Measurements from ENCODE around the gene CDH2. TPM values are rescaled to one million over a fixed set of nuclear protein-coding genes. Genes with fewer than 3 reads are reported as not detected.
A peak's percentile ranks its signal among the peaks of the same experiment; 100 is the strongest.

CDH2 gene
- total RNA-seq, 1 donor from 2014 or later = 234 TPM

DNA sequence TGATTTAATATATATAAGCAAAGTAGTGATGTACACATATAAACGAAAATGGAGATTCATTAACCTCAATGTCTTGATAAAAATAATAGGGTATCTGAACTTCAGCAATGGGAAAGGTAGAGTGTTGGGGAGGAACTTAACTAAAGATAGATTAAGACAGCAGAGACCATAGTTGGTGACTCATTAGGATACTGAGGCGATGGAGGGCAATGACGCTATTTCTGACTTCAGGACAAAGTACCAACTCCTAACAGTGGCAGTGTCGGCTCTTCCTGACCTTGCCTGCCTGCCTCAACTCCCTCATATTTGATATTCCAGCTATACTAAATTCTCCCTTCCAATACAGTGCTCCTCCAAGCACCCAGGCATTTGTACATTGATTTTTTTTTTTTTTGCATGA lies 98.6 kb downstream of the CDH2 start:
- Mint-ChIP-seq H3K27ac (ENCODE audit: unreplicated experiment) (no peak overlapping the region), H3K4me1 (peaks cover 65% of the 10 kb centered on the region), H3K4me3 (no peak overlapping the region)

GRCh38 chr18:28075501-28075900 lies 101.4 kb downstream of the CDH2 start:
- Mint-ChIP-seq H3K4me3 (no peak overlapping the region), H3K27me3 (ENCODE audit: low read depth) (no peaks in the 10 kb centered on the region), H3K9me3 (no peaks in the 10 kb centered on the region), H3K4me1 (peaks cover 71% of the 10 kb centered on the region), H3K36me3 (ENCODE audit: low read depth) (no peaks in the 10 kb centered on the region), H3K27ac (ENCODE audit: unreplicated experiment) (no peak overlapping the region)
- no peak for DNase-seq (ENCODE audit: low read depth, low spot score)
- TF ChIP-seq CTCF (conservative IDR thresholded peaks at IDR 0.05) = no peak

More for the DNA sequence above, 98.6 kb downstream of the CDH2 start:
- no peaks in the 10 kb centered on the region for H3K9me3 Mint-ChIP-seq
- no peaks in the 10 kb centered on the region for H3K36me3 Mint-ChIP-seq (ENCODE audit: low read depth)
- no peaks in the 10 kb centered on the region for H3K27me3 Mint-ChIP-seq (ENCODE audit: low read depth)
- no peak for TF ChIP-seq CTCF (conservative IDR thresholded peaks at IDR 0.05)
- DNase-seq (ENCODE audit: low read depth, low spot score) = no peak

- no peak overlapping the region for H3K27ac Mint-ChIP-seq (ENCODE audit: unreplicated experiment)
- no peak overlapping the region for H3K4me3 Mint-ChIP-seq
- H3K36me3 Mint-ChIP-seq (ENCODE audit: low read depth) = peaks cover 3% of the 10 kb centered on the region
- no peak for TF ChIP-seq CTCF (conservative IDR thresholded peaks at IDR 0.05)
- H3K9me3 Mint-ChIP-seq = no peaks in the 10 kb centered on the region
- peaks cover 74% of the 10 kb centered on the region for H3K4me1 Mint-ChIP-seq
- H3K27me3 Mint-ChIP-seq (ENCODE audit: low read depth) = no peaks in the 10 kb centered on the region
- DNase-seq (ENCODE audit: low read depth, low spot score) = no peak
These were observed 102.9 kb downstream of the CDH2 start for GRCh38 chr18:28074076-28074475.

DNA sequence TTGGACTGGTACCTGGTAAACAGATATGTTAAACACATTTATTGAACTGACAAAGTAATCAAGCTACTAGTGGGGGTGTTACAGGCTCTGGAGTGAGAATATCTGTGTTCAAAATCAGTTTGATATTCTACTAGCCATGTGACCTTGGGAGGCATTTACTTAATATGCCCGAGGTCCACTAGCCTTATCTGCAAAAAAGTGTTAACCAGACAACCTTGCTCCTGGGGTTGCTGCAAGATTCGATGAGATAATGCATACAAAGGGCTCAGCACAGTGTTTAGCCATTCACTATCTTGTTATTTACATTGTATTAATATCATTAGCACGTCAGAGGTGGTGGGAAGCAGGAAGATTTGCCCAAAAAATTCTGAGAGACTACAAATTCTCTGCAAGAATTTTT lies 103.3 kb downstream of the CDH2 start:
- H3K27me3 Mint-ChIP-seq (ENCODE audit: low read depth) = no peaks in the 10 kb centered on the region
- no peak overlapping the region for H3K4me3 Mint-ChIP-seq
- peaks cover 3% of the 10 kb centered on the region for H3K36me3 Mint-ChIP-seq (ENCODE audit: low read depth)
- peaks cover 69% of the 10 kb centered on the region for H3K4me1 Mint-ChIP-seq
- no peak for DNase-seq (ENCODE audit: low read depth, low spot score)
- no peak for TF ChIP-seq CTCF (conservative IDR thresholded peaks at IDR 0.05)
- no peak overlapping the region for H3K27ac Mint-ChIP-seq (ENCODE audit: unreplicated experiment)
- no peaks in the 10 kb centered on the region for H3K9me3 Mint-ChIP-seq

- no peak overlapping the region for H3K4me3 Mint-ChIP-seq
- TF ChIP-seq CTCF (conservative IDR thresholded peaks at IDR 0.05) = no peak
- H3K36me3 Mint-ChIP-seq (ENCODE audit: low read depth) = peaks cover 7% of the 10 kb centered on the region
- DNase-seq (ENCODE audit: low read depth, low spot score) = no peak
- H3K9me3 Mint-ChIP-seq = peaks cover 5% of the 10 kb centered on the region
- peaks cover 68% of the 10 kb centered on the region for H3K4me1 Mint-ChIP-seq
- no peak overlapping the region for H3K27ac Mint-ChIP-seq (ENCODE audit: unreplicated experiment)
- H3K27me3 Mint-ChIP-seq (ENCODE audit: low read depth) = no peaks in the 10 kb centered on the region
These were observed 105.7 kb downstream of the CDH2 start for GRCh38 chr18:28071199-28071598.

DNA sequence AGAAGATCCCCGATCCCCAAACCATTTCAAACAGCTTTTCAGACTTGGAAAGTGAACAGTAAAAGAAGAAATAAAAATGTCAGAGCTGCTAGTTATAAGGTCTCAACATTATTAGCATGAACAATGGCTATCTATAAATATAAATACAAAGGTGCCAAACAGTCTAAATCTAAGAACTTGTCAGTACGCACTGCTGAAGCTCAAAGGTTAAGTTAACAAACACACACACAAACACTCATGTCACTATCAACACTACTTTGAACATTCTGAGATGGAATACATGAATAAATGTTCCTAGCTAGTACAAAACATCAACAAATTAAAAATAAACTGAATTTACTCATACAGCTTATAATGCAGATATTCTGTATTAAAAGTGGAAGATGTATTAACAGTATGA lies 108.7 kb downstream of the CDH2 start:
- TF ChIP-seq CTCF (conservative IDR thresholded peaks at IDR 0.05) = no peak
- Mint-ChIP-seq H3K9me3 (peaks cover 5% of the 10 kb centered on the region), H3K27ac (ENCODE audit: unreplicated experiment) (no peak overlapping the region), H3K4me1 (peaks cover 77% of the 10 kb centered on the region), H3K4me3 (peak overlapping the region; percentile 8), H3K27me3 (ENCODE audit: low read depth) (no peaks in the 10 kb centered on the region), H3K36me3 (ENCODE audit: low read depth) (peaks cover 7% of the 10 kb centered on the region)
- DNase-seq (ENCODE audit: low read depth, low spot score) = no peak

Measured in neural crest cell (in vitro differentiated cells).